KMS-11 (cell line): Measurements from ENCODE around the gene S1PR2.

ENCODE experiments used
- H2AFZ ChIP-seq: fragments of 200-600 bp; sonication (generic); 2 replicates; pipeline ENCODE4 v1.6.1; 2016; ENCODE audit warnings: antibody characterized with exemption, mixed run types, low read depth
- H3K27ac ChIP-seq: fragments of 200-600 bp; sonication (generic); 2 replicates; pipeline ENCODE4 v1.6.1; 2016; ENCODE audit warnings: mild to moderate bottlenecking, mixed run types
- H3K27me3 ChIP-seq: fragments of 200-600 bp; sonication (generic); 2 replicates; pipeline ENCODE4 v1.6.1; 2017; ENCODE audit warnings: mild to moderate bottlenecking, low read depth, mixed run types, moderate library complexity; ENCODE audit not compliant: insufficient read depth
- H3K36me3 ChIP-seq: fragments of 200-600 bp; sonication (generic); 2 replicates; pipeline ENCODE4 v1.6.1; 2017; ENCODE audit warnings: mild to moderate bottlenecking, mixed run types; ENCODE audit not compliant: insufficient read depth
- H3K4me1 ChIP-seq: fragments of 200-600 bp; sonication (generic); 2 replicates; pipeline ENCODE4 v1.6.1; 2016; ENCODE audit warnings: mild to moderate bottlenecking, low read depth, mixed run types; ENCODE audit not compliant: poor library complexity, severe bottlenecking
- H3K4me2 ChIP-seq: fragments of 200-600 bp; sonication (generic); 2 replicates; pipeline ENCODE4 v1.7.0; 2016; ENCODE audit warnings: mild to moderate bottlenecking, mixed run types
- H3K4me3 ChIP-seq: fragments of 200-600 bp; sonication (generic); IDR thresholded peaks from 2 replicates; pipeline ENCODE4 v1.6.1; 2017; ENCODE audit warnings: low read depth, low read length, mixed read lengths; ENCODE audit not compliant: insufficient read depth
- H3K79me2 ChIP-seq: fragments of 200-600 bp; sonication (generic); 2 replicates; pipeline ENCODE4 v1.6.1; 2016; ENCODE audit warnings: low read depth, mixed run types; ENCODE audit not compliant: insufficient read depth
- H3K9ac ChIP-seq: fragments of 200-600 bp; sonication (generic); 2 replicates; pipeline ENCODE4 v1.6.1; 2016; ENCODE audit warnings: mild to moderate bottlenecking, mixed run types
- H4K20me1 ChIP-seq: fragments of 200-600 bp; sonication (generic); 2 replicates; pipeline ENCODE4 v1.6.1; 2016; ENCODE audit warnings: mild to moderate bottlenecking, mixed run types; ENCODE audit not compliant: insufficient read depth
- CTCF ChIP-seq: fragments of 200-600 bp; sonication (generic); conservative IDR thresholded peaks from 2 replicates; pipeline ENCODE4 v1.6.1; 2017; ENCODE audit warnings: low read depth, mild to moderate bottlenecking, antibody characterized with exemption, low read length, moderate library complexity, mixed read lengths

The S1PR2 gene

GRCh38 chr19:10190026-10190425 is 41.1 kb downstream of the S1PR2 start:
- no peaks in the 10 kb centered on the region; the same call in 1 of the 2 replicates for H3K36me3 ChIP-seq
- peaks cover 96% of the 10 kb centered on the region for H3K79me2 ChIP-seq
- no peak overlapping the region for H2AFZ ChIP-seq
- H3K4me3 ChIP-seq = no peak overlapping the region
- H3K4me2 ChIP-seq = no peak overlapping the region; the same call in 1 of the 2 replicates
- H3K9ac ChIP-seq = no peak overlapping the region
- H3K4me1 ChIP-seq = peaks cover 28% of the 10 kb centered on the region
- H3K27me3 ChIP-seq = no peaks in the 10 kb centered on the region
- H3K27ac ChIP-seq = no peak overlapping the region
- H4K20me1 ChIP-seq = peaks cover 45% of the 10 kb centered on the region
- no peak for TF ChIP-seq CTCF

GRCh38 chr19:10189616-10190015 is 41.5 kb downstream of the S1PR2 start:
- no peak overlapping the region for H3K27ac ChIP-seq
- peaks cover 48% of the 10 kb centered on the region for H4K20me1 ChIP-seq
- H3K36me3 ChIP-seq = no peaks in the 10 kb centered on the region; the same call in 1 of the 2 replicates

GRCh38 chr19:10187315-10187714 is 43.8 kb downstream of the S1PR2 start:
- H3K4me1 ChIP-seq = peaks cover 15% of the 10 kb centered on the region
- peaks cover 93% of the 10 kb centered on the region for H3K79me2 ChIP-seq
- H4K20me1 ChIP-seq = peaks cover 48% of the 10 kb centered on the region
- no peak overlapping the region for H3K4me2 ChIP-seq
- H3K27ac ChIP-seq = no peak overlapping the region
- H3K9ac ChIP-seq = no peak overlapping the region
- no peak overlapping the region for H3K4me3 ChIP-seq
- no peaks in the 10 kb centered on the region; the same call in 1 of the 2 replicates for H3K36me3 ChIP-seq
- no peak overlapping the region for H2AFZ ChIP-seq
- H3K27me3 ChIP-seq = no peaks in the 10 kb centered on the region
- TF ChIP-seq CTCF = no peak

More at GRCh38 chr19:10189616-10190015, 41.5 kb downstream of the S1PR2 start:
- Histone ChIP-seq H2AFZ (no peak overlapping the region), H3K27me3 (no peaks in the 10 kb centered on the region), H3K4me1 (peaks cover 27% of the 10 kb centered on the region), H3K4me2 (no peak overlapping the region; the same call in 1 of the 2 replicates), H3K79me2 (peaks cover 100% of the 10 kb centered on the region), H3K9ac (no peak overlapping the region), H3K4me3 (no peak overlapping the region)
- TF ChIP-seq CTCF = no peak

- H3K4me2 ChIP-seq = no peak overlapping the region
- peaks cover 9% of the 10 kb centered on the region for H3K36me3 ChIP-seq
- H3K9ac ChIP-seq = no peak overlapping the region
- H3K27ac ChIP-seq = no peak overlapping the region
- H3K4me3 ChIP-seq = no peak overlapping the region
- TF ChIP-seq CTCF = no peak
- H3K27me3 ChIP-seq = no peaks in the 10 kb centered on the region
- peaks cover 49% of the 10 kb centered on the region for H4K20me1 ChIP-seq
- H3K4me1 ChIP-seq = no peaks in the 10 kb centered on the region
- H3K79me2 ChIP-seq = peaks cover 84% of the 10 kb centered on the region
- H2AFZ ChIP-seq = no peak overlapping the region
Measured at GRCh38 chr19:10184636-10185035, 46.5 kb downstream of the S1PR2 start.
